Choroid plexus epithelial cell (primary cell): ENCODE results near the gene MRTFA.

Experiments used
- DNase-seq: peaks from one replicate; pipeline ENCODE4 v3.0.0-alpha.2; 2010; ENCODE audit warnings: low read depth
- H3K4me3 ChIP-seq: 2 replicates; pipeline ENCODE4 v1.5.1; 2011; ENCODE audit warnings: low read depth, mild to moderate bottlenecking, control low read depth, low read length, moderate library complexity
- TF ChIP-seq, protein P1 (sequence below): conservative IDR thresholded peaks from 2 replicates; pipeline ENCODE4 v1.5.1; 2011; ENCODE audit warnings: low read depth, mild to moderate bottlenecking, control low read depth, inconsistent platforms, low read length, moderate library complexity

Gene MRTFA

DNA sequence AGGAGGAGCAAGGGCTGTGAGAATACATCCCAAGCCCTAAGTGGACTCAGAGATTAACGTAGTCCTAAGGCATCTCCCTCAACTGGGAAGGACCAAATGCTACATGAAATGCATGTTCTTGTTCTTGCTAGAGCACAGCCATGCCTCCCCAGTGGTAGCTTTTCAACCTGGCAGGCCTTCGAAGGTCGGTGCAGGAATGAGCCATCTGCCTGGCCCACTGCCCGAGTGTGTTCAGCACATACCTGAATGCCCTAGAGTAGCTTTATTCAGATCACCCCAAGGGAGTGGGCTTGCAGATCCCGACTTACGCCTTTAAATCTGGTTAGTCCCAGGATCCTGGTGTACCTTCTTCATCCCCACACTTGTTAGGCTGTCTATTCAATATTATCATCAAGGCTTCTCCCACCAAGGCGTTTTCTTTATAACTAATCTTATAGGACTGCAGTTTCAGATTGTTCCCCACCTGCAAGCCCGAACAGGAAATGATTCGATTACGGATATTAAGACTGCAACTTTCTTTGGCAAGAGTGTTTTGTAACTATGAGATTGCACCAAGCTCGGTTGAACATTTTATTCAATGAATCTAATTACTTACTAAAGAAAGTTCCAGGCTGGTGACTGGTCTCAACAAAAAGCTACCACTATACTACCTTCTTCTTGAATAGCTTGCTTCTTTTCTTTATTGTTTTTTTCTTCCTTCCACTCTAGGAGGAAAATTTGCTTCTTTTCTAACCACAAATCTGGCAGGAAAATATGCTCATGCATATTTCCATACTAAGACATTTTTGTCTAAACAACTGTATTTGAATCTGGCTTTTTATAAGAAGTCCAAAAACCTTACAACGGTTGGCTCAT, 150.5 kb downstream of the MRTFA start:
- H3K4me3 ChIP-seq, result no peak overlapping the region
- peak; percentile 49 for DNase-seq
- TF ChIP-seq, protein P1, sequence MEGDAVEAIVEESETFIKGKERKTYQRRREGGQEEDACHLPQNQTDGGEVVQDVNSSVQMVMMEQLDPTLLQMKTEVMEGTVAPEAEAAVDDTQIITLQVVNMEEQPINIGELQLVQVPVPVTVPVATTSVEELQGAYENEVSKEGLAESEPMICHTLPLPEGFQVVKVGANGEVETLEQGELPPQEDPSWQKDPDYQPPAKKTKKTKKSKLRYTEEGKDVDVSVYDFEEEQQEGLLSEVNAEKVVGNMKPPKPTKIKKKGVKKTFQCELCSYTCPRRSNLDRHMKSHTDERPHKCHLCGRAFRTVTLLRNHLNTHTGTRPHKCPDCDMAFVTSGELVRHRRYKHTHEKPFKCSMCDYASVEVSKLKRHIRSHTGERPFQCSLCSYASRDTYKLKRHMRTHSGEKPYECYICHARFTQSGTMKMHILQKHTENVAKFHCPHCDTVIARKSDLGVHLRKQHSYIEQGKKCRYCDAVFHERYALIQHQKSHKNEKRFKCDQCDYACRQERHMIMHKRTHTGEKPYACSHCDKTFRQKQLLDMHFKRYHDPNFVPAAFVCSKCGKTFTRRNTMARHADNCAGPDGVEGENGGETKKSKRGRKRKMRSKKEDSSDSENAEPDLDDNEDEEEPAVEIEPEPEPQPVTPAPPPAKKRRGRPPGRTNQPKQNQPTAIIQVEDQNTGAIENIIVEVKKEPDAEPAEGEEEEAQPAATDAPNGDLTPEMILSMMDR, result no peak

DNA sequence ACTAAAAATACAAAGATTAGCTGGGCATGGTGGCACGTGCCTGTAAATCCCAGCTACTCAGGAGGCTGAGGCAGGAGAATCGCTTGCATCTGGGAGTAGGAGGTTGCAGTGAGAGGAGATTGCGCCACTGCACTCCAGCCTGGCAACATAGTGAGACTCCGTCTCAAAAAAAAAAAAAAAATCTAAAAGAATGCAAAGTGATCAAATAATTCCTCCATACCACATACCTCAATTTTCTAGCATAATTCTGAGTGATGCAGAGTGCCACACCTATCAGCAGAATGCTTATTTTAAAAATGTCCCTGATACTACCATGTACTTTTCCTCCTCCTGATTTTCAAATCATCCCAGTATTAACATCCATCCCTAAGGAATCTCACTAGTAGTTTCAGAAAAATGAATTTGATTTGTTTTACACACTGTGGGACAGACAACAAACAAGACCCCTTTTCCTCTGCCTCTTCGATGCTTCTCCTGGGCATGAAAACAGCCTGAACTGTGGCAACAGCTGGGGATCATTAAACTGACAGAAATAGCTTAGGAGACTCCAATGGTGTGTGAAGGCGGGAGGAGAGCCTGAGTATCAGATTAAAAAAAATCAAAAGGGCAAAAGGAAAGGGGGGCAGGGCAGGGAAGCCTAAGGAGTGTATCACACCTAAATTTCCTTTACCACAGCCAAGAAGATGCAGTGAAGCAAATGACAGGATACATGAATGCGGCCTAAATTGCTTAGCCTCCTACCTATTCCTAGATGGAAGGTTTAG, 151.4 kb downstream of the MRTFA start:
- DNase-seq, result peak; percentile 46
- TF ChIP-seq, protein P1, result no peak
- no peak overlapping the region for H3K4me3 ChIP-seq

DNA sequence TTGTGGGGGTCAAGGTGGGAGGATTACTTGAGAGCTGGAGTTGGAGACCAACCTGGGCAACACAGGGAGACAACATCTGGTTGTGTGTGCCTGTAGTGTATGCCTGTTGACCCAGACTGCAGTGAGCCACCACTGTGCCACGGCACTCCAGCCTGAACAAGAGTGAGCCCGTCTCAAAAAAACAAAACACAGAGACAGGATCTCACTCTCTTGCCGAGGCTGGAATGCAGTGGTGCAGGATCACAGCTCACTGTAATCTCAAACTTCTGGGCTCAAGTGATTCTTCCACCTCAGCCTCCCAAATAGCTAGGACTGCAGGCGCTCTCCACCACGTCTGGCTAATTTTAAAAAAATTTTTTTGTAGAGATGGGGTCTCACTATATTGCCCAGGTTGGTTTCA, 153.6 kb downstream of the MRTFA start:
- DNase-seq, result no peak
- TF ChIP-seq, protein P1, result no peak
- H3K4me3 ChIP-seq, result no peak overlapping the region

DNA sequence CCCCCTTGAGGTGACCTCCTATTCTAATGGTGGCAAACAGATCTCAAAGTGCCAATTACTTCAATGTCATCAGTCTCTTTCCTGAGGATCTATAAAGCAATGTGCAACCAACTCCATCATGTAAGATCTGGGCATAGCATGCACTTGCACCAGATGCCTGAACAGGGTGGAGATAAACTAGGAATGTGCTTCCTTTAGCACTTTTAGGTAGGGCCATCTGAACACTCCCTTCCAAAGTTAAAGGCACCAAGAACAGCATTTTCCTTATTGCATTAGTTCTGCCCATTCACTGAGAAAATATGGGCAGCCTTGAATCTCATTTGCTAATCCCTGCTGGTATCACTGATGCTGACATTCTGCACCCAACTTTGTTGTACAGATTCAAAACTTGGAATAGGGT, 154.1 kb downstream of the MRTFA start:
- TF ChIP-seq, protein P1, result no peak
- DNase-seq, result no peak
- H3K4me3 ChIP-seq, result no peak overlapping the region

DNA sequence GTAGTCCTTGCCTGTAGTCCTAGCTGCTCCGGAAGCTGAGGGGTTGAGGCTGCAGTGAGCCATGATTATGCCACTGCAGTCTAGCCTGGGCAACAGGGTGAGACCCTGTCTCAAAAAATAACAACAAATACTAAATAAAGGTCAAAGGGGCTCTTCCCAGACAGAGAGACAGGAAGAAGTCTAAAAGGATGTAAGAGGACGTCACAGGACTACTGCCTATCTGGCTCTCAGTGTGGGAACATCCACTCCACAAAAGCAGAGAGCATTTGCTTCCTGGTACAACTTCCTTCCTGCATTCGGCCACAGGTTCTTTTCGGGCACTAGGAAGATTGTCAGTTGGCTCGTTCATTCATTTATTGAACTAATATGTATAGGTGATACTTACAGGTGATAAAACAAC, 155.5 kb downstream of the MRTFA start:
- no peak for DNase-seq
- TF ChIP-seq, protein P1, result no peak

DNA sequence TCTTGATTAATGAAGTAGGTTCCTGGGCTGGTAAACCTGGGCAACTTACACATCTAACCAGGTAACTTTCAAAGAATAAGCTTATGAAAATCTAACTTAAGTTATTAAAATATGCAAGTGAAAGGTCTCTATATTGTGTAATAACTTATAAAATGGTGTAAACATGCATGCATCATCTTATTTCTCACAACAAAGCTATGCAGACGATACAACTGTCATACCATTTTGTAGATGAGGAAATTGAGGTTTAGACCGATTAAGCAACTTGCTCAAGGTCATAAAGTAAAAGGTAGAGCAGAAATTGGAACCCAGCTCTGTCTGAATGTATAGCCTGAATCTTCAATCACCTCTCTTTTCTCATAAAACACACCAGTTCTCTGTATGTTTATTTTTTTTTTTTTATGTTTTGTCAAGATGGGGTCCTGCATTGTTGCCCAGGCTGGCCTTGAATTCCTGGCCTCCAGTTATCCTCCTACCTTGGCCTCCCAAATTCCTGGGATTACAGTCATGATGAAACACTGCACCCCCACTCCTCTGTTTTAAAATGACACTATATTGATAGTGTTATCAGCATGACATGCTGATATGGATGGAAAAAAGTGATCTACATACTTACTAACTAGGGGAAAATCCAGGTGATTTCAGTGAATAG, 156.5 kb downstream of the MRTFA start:
- peak; percentile 55 for DNase-seq
- no peak overlapping the region for H3K4me3 ChIP-seq
- TF ChIP-seq, protein P1, result no peak

More for the DNA sequence above, 155.5 kb downstream of the MRTFA start:
- H3K4me3 ChIP-seq, result no peak overlapping the region
